SK-N-SH (cell line): ENCODE data around the gene TRIM46.

Experiments used
- CTCF ChIP-seq: fragments of 200-600 bp; sonication (generic); IDR thresholded peaks from 2 replicates; pipeline ENCODE4 v1.6.1; 2017; ENCODE audit warnings: antibody characterized with exemption, mild to moderate bottlenecking, moderate library complexity
- EZH2phosphoT487 ChIP-seq: fragments of 200-600 bp; sonication (generic); IDR thresholded peaks from 2 replicates; pipeline ENCODE4 v1.6.1; 2017; ENCODE audit warnings: low read depth, mixed run types, mild to moderate bottlenecking, antibody characterized with exemption, moderate library complexity, borderline replicate concordance
- FOXJ3 ChIP-seq: sonication (generic); formaldehyde crosslinking; IDR thresholded peaks from 2 replicates; pipeline ENCODE4 v1.5.1; 2020; ENCODE audit warnings: mild to moderate bottlenecking, missing genetic modification reagents
- FOXM1 ChIP-seq: IDR thresholded peaks from 2 replicates; pipeline ENCODE4 v1.4.0; 2012; ENCODE audit warnings: low read depth, mild to moderate bottlenecking
- GATA2 ChIP-seq: sonication (generic); formaldehyde crosslinking; IDR thresholded peaks from 2 replicates; pipeline ENCODE4 v1.5.0; 2020; ENCODE audit warnings: mild to moderate bottlenecking, missing genetic modification reagents
- MXI1 ChIP-seq: IDR thresholded peaks from 2 replicates; pipeline ENCODE4 v1.6.1; 2012; ENCODE audit warnings: mild to moderate bottlenecking, low read depth, low read length, improper control_type of control experiment
- NRF1 ChIP-seq: IDR thresholded peaks from 2 replicates; pipeline ENCODE4 v1.6.1; 2012; ENCODE audit warnings: low read depth, mild to moderate bottlenecking, low read length
- POLR2AphosphoS5 ChIP-seq: IDR thresholded peaks from 2 replicates; pipeline ENCODE4 v1.6.1; 2012; ENCODE audit warnings: low read depth, low read length
- RAD21 ChIP-seq: IDR thresholded peaks from 2 replicates; pipeline ENCODE4 v1.6.1; 2012; ENCODE audit warnings: mild to moderate bottlenecking, low read length
- RCOR1 ChIP-seq: fragments of 150-350 bp; IDR thresholded peaks from 2 replicates; pipeline ENCODE4 v1.6.1; 2017; ENCODE audit warnings: antibody characterized with exemption, low read length
- REST ChIP-seq: IDR thresholded peaks from 2 replicates; pipeline ENCODE4 v1.6.1; 2012; ENCODE audit warnings: mild to moderate bottlenecking, low read depth, low read length, moderate library complexity
- RFX5 ChIP-seq: IDR thresholded peaks from 2 replicates; pipeline ENCODE4 v1.6.1; 2012; ENCODE audit warnings: mild to moderate bottlenecking, improper control_type of control experiment, low read length
- SMC3 ChIP-seq: IDR thresholded peaks from 2 replicates; pipeline ENCODE4 v1.6.1; 2012; ENCODE audit warnings: low read depth, low read length, improper control_type of control experiment

GRCh38 chr1:155227261-155228095, 53.8 kb downstream of the TRIM46 start:
- TF ChIP-seq FOXM1 (no peak), CTCF (no peak), REST (peak; percentile 42; the same call in 1 of the 2 replicates), RAD21 (no peak), SMC3 (no peak; the same call in 1 of the 2 replicates), GATA2 (CRISPR knock-in tag) (no peak), RFX5 (no peak), RCOR1 (no peak; the same call in 1 of the 2 replicates), EZH2phosphoT487 (no peak), POLR2AphosphoS5 (peak; percentile 96), NRF1 (peak; percentile 94), MXI1 (no peak; the same call in none of the 2 replicates), FOXJ3 (CRISPR knock-in tag) (no peak)
